AG10803 (cell line): Measurements from ENCODE around the gene LPCAT2.
A peak's percentile ranks its signal among the peaks of the same experiment; 100 is the strongest.

ENCODE experiments used
- DNase-seq: peaks from one replicate; pipeline ENCODE4 v3.0.0; 2010; ENCODE audit warnings: low read depth
- H3K4me3 ChIP-seq: 2 replicates; pipeline ENCODE4 v1.5.1; 2011; ENCODE audit warnings: mild to moderate bottlenecking, low read length, control low read depth
- TF ChIP-seq, protein P1 (sequence below): conservative IDR thresholded peaks from 2 replicates; pipeline ENCODE4 v1.5.1; 2011; ENCODE audit warnings: mild to moderate bottlenecking, low read length, control low read depth, inconsistent platforms

Gene LPCAT2

DNA sequence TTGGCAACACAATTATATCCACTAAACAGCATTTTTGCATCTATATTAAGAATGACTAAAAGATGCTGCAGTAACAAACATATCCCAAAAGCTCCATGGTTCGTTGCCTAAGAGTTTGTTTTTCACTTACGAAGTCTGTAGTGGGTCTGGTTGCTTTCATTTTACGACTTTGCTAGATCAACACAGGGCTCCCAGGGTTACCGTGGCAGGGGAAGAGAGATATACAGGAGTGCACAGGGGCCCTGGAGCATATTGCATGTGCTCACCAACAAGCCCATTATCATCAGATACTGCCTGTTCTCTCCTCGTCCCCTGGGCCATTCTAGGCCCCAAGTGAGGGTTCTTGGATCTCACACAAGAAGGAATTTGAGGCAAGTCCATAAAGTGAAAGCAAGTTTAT is 33.0 kb upstream of the LPCAT2 start:
- peak overlapping the region; percentile 35 for H3K4me3 ChIP-seq
- peak; percentile 55 for DNase-seq
- TF ChIP-seq, protein P1, sequence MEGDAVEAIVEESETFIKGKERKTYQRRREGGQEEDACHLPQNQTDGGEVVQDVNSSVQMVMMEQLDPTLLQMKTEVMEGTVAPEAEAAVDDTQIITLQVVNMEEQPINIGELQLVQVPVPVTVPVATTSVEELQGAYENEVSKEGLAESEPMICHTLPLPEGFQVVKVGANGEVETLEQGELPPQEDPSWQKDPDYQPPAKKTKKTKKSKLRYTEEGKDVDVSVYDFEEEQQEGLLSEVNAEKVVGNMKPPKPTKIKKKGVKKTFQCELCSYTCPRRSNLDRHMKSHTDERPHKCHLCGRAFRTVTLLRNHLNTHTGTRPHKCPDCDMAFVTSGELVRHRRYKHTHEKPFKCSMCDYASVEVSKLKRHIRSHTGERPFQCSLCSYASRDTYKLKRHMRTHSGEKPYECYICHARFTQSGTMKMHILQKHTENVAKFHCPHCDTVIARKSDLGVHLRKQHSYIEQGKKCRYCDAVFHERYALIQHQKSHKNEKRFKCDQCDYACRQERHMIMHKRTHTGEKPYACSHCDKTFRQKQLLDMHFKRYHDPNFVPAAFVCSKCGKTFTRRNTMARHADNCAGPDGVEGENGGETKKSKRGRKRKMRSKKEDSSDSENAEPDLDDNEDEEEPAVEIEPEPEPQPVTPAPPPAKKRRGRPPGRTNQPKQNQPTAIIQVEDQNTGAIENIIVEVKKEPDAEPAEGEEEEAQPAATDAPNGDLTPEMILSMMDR: no peak

DNA sequence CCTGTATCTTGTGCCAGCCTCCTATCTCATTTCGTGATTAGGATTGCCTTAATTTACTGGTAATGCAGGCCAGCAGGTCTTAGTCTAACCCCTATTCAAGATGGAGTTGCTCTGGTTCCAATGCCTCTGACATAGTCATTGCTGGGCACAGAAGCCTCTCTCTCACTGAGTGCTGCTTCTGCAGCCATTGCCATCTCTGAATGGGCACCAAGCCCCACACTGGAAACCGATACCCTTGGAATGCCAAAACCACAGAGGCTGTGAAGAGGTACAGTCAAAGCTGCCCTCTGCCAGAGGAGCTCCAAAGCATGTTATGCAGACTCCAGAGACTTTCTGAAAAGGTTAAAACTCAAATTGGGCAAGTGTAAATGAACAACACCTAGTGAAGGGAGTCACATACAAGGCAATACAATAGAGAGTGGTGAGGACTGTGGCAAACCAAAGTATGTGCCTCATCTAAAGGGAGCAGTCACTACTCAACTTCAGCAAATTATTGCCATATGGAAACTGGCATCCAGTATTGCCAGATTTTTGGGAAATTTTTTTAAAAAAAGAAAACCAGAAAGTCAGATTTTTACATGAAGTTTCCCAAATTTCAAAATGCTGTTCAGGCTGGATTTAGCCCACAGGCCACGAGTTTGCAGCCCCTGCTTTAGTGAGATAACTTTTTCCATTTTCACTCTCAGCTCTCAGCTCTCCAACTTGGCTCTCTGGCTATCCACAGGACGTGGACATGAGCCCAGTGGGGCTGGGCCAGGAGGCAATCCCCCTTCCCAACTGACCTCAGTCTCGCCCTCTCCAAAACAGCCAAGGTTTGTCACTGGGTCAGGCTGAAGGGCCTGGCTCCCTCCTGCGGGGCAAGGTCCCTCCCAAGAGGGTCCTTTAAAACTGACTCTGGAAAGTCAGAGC is 32.0 kb upstream of the LPCAT2 start:
- peak; percentile 69 for DNase-seq
- no peak overlapping the region for H3K4me3 ChIP-seq
- TF ChIP-seq, protein P1: no peak

DNA sequence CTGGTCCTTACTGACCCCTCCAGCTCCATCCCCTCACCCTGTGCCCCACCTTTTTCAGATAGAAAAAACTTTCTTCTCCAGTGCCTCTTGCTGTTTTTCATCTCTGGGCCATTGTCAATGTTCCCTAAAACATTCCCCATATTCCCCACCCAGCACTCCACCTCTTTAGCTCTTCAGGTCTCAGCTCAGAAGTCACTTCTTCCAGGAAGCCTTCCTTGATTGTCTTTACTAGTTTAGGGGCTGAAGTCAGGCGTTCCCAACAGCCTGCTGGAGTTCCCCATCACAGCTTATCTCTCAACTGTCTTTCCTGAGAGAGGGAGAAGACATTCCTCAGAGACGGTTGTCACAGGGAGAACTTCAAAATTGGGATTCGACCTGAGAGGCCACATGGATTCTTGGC is 31.1 kb upstream of the LPCAT2 start:
- TF ChIP-seq, protein P1: no peak
- H3K4me3 ChIP-seq: no peak overlapping the region
- DNase-seq: no peak

DNA sequence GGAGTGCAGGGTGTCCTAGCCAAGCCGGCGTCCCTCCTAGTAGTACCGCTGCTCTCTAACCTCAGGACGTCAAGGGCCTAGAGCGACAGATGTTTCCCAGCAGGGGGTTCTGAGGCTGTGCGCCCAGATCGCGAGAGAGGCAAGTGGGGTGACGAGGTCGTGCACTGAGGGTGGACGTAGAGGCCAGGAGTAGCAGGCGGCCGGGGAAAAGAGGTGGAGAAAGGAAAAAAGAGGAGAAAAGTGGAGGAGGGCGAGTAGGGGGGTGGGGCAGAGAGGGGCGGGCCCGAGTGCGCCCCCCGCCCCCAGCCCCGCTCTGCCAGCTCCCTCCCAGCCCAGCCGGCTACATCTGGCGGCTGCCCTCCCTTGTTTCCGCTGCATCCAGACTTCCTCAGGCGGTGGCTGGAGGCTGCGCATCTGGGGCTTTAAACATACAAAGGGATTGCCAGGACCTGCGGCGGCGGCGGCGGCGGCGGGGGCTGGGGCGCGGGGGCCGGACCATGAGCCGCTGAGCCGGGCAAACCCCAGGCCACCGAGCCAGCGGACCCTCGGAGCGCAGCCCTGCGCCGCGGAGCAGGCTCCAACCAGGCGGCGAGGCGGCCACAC is 29.9 kb upstream of the LPCAT2 start, which contains the start of gene MMP2:
Gene MMP2 (plus strand): TSS at position 372 of the 603 bp plus-strand sequence. CDS start 282 bp downstream, outside the sequence.
- peak within 1 kb of the TSS; percentile 99 for H3K4me3 ChIP-seq
- TF ChIP-seq, protein P1: no peak
- peak; percentile 89 for DNase-seq

DNA sequence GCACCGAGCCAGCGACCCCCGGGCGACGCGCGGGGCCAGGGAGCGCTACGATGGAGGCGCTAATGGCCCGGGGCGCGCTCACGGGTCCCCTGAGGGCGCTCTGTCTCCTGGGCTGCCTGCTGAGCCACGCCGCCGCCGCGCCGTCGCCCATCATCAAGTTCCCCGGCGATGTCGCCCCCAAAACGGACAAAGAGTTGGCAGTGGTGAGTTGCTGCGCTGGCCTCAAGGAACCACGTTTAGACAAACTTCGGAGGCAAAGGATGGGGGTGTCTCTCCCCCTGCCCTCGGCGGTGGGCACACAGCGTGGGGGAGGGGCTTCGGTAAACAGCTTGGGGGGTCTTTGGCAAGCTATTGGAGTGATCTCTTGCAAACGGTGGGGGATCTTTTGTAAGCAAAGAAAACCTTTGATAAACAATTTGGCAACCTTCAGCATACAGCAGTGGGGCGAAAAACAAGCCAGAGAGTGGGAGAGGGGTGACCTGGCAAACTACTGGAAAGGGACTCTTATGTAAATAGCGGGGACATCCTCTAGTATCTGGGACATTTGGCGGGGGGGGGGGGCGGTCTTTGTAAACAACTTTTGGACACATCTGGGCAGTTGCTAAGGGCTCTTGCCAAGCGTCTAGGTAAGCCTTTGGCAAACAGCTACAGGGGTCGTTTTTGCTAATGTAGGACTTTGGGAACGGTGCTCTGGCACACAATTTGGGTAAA is 29.3 kb upstream of the LPCAT2 start:
- H3K4me3 ChIP-seq: peak overlapping the region; percentile 99

DNA sequence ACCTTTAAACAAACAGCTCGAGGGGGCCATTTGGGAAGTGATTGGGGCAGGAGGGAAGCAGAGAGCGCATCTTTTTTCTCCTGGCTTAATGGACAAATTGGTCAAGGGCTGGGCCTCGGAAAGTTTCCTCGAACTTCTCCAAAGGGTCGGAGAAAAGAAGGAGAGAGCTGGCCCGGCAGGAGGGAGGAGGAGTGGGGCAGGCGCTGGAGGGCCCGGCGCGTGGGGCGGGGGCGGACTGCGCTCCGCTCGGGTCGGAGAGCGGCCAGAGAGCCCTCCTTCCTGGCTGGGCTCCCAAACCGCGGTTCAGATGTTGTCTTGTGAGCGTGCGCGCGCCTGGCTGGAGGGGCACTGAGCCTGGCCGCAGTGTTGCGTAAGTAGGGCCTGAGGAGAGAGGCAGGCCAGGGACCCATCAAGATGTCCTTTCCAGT is 28.6 kb upstream of the LPCAT2 start:
- DNase-seq: peak; percentile 96
- peak overlapping the region; percentile 99 for H3K4me3 ChIP-seq
- TF ChIP-seq, protein P1: no peak

More for the DNA sequence above, 29.3 kb upstream of the LPCAT2 start:
- TF ChIP-seq, protein P1: no peak
- no peak for DNase-seq
